A549 treated with CORT108297 at 1 μM for 4 hours (cell line): Measurements from ENCODE around the gene ZNF30. TPM values are rescaled to one million over a fixed set of nuclear protein-coding genes. Genes with fewer than 3 reads are reported as not detected.

Experiments used
- total RNA-seq: library from RNA; stranded (reverse); fragments of 200-300 nt; extraction: Qiagen RNA extraction; gene quantifications from 5 replicates; pipeline ENCODE4 v1.2.3, GENCODE V29; 2022

ZNF30 gene
- total RNA-seq = 4.7 to 6.2 TPM (median 5.1 TPM) in 5 replicates

DNA sequence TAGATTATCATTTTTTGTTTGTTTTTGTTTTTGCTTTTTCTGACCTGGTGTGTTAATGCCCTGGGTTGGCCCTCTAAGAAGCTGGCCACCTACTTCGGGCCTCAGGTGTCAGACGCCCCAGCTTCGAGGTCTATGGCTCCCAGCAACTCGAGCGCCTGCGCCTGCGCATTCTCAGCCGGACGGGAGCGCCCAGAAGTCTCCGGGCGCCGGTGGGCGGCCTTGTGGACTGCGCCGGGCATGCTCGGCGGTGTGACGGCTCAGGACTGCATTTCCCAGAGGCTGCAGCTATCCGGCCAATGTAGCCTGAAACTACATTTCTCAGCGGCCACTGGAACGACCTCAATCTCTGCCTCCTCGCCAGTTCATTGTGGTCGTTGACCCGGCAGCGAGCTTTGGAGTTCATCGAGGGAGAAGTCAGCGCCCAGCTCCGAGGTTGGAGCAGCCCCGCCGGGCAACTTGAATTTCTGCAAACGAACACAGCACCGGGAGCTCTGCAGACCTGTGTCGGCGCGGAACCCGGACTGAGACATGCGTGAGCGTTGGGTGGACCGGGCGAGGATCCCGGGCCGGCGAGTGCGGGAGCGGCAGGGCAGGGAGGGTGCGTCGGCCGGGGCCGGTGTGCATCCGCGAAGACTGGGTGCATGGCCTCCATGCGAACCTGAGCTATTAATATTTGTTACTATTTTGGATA lies at the start of gene ZNF30:
TSS of gene ZNF30 (plus strand) at position 219 of the 691 bp plus-strand sequence. CDS start 3,045 bp downstream, outside the sequence.

DNA sequence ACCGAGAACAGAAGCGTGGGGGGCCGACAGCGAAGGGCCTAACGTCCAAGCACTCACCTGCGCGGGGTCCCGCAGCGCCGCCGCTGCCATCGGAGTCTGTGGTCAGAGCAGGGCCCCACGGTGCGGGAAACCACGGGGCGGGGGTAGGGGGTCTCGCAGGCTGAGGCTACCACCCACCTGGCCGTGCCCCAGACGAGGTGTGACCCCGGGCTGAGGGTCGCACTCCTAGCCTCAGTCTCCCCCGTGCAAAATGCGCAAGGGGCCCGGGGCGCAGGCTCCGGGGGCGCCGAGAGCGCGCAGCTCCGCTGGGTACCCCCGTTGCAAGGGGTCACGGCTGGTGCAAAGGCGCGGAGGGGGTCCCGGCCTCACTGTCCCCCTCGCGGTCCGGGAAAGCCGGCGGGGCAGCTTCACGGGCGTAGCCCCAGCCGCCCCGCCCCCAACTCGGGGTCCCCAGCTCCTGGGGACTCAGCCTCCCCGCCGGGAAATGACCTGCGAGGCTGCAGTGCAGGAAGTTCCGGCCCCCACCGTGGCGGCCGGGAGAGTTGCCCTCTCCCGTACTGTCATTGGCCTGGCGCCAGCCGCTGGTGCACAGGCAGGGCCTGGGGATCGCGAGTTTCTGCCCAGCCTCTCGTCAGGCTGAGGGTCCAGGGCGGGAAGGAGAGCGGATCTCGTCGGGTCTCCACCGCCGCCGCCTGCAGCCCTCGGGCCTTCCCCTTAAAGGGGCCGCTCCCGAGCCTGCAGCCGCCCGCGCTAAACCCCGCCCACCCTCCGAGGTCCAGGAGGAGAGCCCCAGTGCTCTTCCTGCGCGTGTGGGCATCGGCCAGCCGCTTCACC lies 37.1 kb downstream of the ZNF30 start, which contains the start of gene ZNF792:
TSS of gene ZNF792 (minus strand) at position 657 of the 834 bp plus-strand sequence. CDS start at position 90, 567 bp downstream.

Other genes starting within 250 kb of the ZNF30 start
- gene SCGB2B2, start 249.7 kb upstream of the ZNF30 start, total RNA-seq = 0.05 to 0.28 TPM (median 0.15 TPM) in 3 of 5 replicates, not detected in the others
- gene ZNF302, start 249.2 kb upstream of the ZNF30 start, total RNA-seq = 15.5 to 19.1 TPM (median 17.1 TPM) in 5 replicates
- gene ZNF181, start 192.7 kb upstream of the ZNF30 start, total RNA-seq = 7.6 to 11.9 TPM (median 10.4 TPM) in 5 replicates
- 2.1 to 3.4 TPM (median 2.7 TPM) in 5 replicates for gene ZNF599, start 153.7 kb upstream of the ZNF30 start, total RNA-seq
- gene ZNF792, start 37.3 kb downstream of the ZNF30 start, total RNA-seq = 1.6 to 2.2 TPM (median 1.9 TPM) in 5 replicates
- gene GRAMD1A, start 73.4 kb downstream of the ZNF30 start, total RNA-seq = 113 to 159 TPM (median 150 TPM) in 5 replicates
- 13.1 to 20.9 TPM (median 19.9 TPM) in 5 replicates for gene SCN1B, start 103.6 kb downstream of the ZNF30 start, total RNA-seq
- gene HPN, start 114.8 kb downstream of the ZNF30 start, total RNA-seq = 0.05 to 0.09 TPM (median 0.07 TPM) in 5 replicates
- 0.10 to 0.24 TPM (median 0.12 TPM) in 4 of 5 replicates, not detected in the other for gene FXYD3, start 188.9 kb downstream of the ZNF30 start, total RNA-seq
- 0.08 to 0.22 TPM (median 0.16 TPM) in 5 replicates for gene LGI4, start 208.2 kb downstream of the ZNF30 start, total RNA-seq
- 0.08 to 0.45 TPM (median 0.30 TPM) in 5 replicates for gene FXYD1, start 211.9 kb downstream of the ZNF30 start, total RNA-seq
- 0.12 to 0.42 TPM (median 0.23 TPM) in 4 of 5 replicates, not detected in the other for gene FXYD7, start 216.4 kb downstream of the ZNF30 start, total RNA-seq
- 199 to 233 TPM (median 227 TPM) in 5 replicates for gene FXYD5, start 227.8 kb downstream of the ZNF30 start, total RNA-seq